ENCODE measurements around the gene OR2A7.
"Not testable (repeated sequence)": the region's sequence is repeated elsewhere in the genome, so short reads cannot be mapped to it uniquely, and the experiment has no call there.

OR2A7 gene

GRCh38 chr7:144264692-144265091, at the start of gene OR2A7:
Gene OR2A7, minus strand, starts transcription at chr7:144264792. Its CDS starts 5,164 bp downstream, at chr7:144259628.
- not testable (repeated sequence) for DNase-seq

GRCh38 chr7:144311872-144312469, 47.4 kb upstream of the OR2A7 start, which contains the start of gene OR2A1:
Gene OR2A1, plus strand, starts transcription at chr7:144312419. Its CDS starts 5,706 bp downstream, at chr7:144318125.
- DNase-seq = not testable (repeated sequence)

- not testable (repeated sequence) for DNase-seq
Observed at GRCh38 chr7:144311218-144311617, 46.6 kb upstream of the OR2A7 start.

- not testable (repeated sequence) for DNase-seq
Observed at GRCh38 chr7:144309702-144310101, 45.1 kb upstream of the OR2A7 start.

- DNase-seq = not testable (repeated sequence)
Observed at GRCh38 chr7:144305156-144305555, 40.6 kb upstream of the OR2A7 start.

GRCh38 chr7:144303607-144304006, 39.0 kb upstream of the OR2A7 start:
- not testable (repeated sequence) for DNase-seq

GRCh38 chr7:144302578-144303303, 38.1 kb upstream of the OR2A7 start:
- not testable (repeated sequence) for DNase-seq

- DNase-seq = peak; percentile 56
Observed at GRCh38 chr7:144293794-144294499, 29.4 kb upstream of the OR2A7 start.

- not testable (repeated sequence) for DNase-seq
Observed at GRCh38 chr7:144292384-144293161, 28.0 kb upstream of the OR2A7 start.

GRCh38 chr7:144291607-144292006, 27.0 kb upstream of the OR2A7 start:
- not testable (repeated sequence) for DNase-seq

- DNase-seq = not testable (repeated sequence)
Observed at GRCh38 chr7:144287171-144287784, 22.7 kb upstream of the OR2A7 start.

GRCh38 chr7:144283716-144284115, 19.1 kb upstream of the OR2A7 start:
- not testable (repeated sequence) for DNase-seq

- not testable (repeated sequence) for DNase-seq
Observed at GRCh38 chr7:144282490-144282889, 17.9 kb upstream of the OR2A7 start.

GRCh38 chr7:144281981-144282380, 17.4 kb upstream of the OR2A7 start:
- DNase-seq = not testable (repeated sequence)

GRCh38 chr7:144280010-144280409, 15.4 kb upstream of the OR2A7 start:
- not testable (repeated sequence) for DNase-seq

- DNase-seq = not testable (repeated sequence)
Observed at GRCh38 chr7:144275281-144275680, 10.7 kb upstream of the OR2A7 start.

GRCh38 chr7:144269188-144269587, 4.6 kb upstream of the OR2A7 start, which contains the start of gene CTAGE8:
Gene CTAGE8, minus strand, starts transcription at chr7:144269288. Its CDS starts 38 bp downstream, at chr7:144269250.
- not testable (repeated sequence) for DNase-seq

GRCh38 chr7:144262128-144262527, 2.5 kb downstream of the OR2A7 start:
- not testable (repeated sequence) for DNase-seq

GRCh38 chr7:144259067-144259466, 5.5 kb downstream of the OR2A7 start:
- DNase-seq = not testable (repeated sequence)

GRCh38 chr7:144256112-144256511, 8.5 kb downstream of the OR2A7 start:
- DNase-seq = no peak

GRCh38 chr7:144255471-144255897, 9.1 kb downstream of the OR2A7 start:
- no peak for DNase-seq

- DNase-seq = not testable (repeated sequence)
Observed at GRCh38 chr7:144252307-144252706, 12.3 kb downstream of the OR2A7 start.
